SU-DHL-6 (cell line): Measurements from ENCODE around the gene IL20RA.

Source experiments
- H2AFZ ChIP-seq: fragments of 200-600 bp; sonication (generic); 2 replicates; pipeline ENCODE4 v1.6.1; 2014; ENCODE audit warnings: low read depth, mild to moderate bottlenecking, moderate library complexity, mixed read lengths, antibody characterized with exemption, low read length; ENCODE audit not compliant: severe bottlenecking
- H3F3A ChIP-seq: fragments of 200-600 bp; shearing (Covaris generic); 2 replicates; pipeline ENCODE4 v1.6.0; 2016; ENCODE audit warnings: antibody characterized with exemption, mild to moderate bottlenecking; ENCODE audit not compliant: insufficient read depth
- H3K27ac ChIP-seq: fragments of 200-600 bp; sonication (generic); 2 replicates; pipeline ENCODE4 v1.5.1; 2016; ENCODE audit warnings: low read depth, mild to moderate bottlenecking, low read length, moderate library complexity, mixed read lengths
- H3K27me3 ChIP-seq: fragments of 200-600 bp; sonication (generic), shearing (Covaris generic); 2 replicates; pipeline ENCODE4 v1.6.0; 2014; ENCODE audit warnings: mild to moderate bottlenecking, low read length
- H3K36me3 ChIP-seq: fragments of 200-600 bp; sonication (generic); 2 replicates; pipeline ENCODE4 v1.6.1; 2014; ENCODE audit warnings: mild to moderate bottlenecking, low read length, mixed read lengths
- H3K4me2 ChIP-seq: fragments of 300-600, 200-600 bp; shearing (Covaris generic), sonication (generic); 2 replicates; pipeline ENCODE4 v1.6.0; 2014; ENCODE audit warnings: low read length, low read depth, mild to moderate bottlenecking; ENCODE audit not compliant: poor library complexity, severe bottlenecking
- H3K4me3 ChIP-seq: fragments of 200-600 bp; sonication (generic); 2 replicates; pipeline ENCODE4 v1.5.1; 2014; ENCODE audit warnings: antibody characterized with exemption, low read length, mild to moderate bottlenecking, mixed read lengths; ENCODE audit not compliant: insufficient read depth, poor library complexity, severe bottlenecking
- H3K79me2 ChIP-seq: fragments of 200-600 bp; sonication (generic); 2 replicates; pipeline ENCODE4 v1.6.1; 2014; ENCODE audit warnings: mild to moderate bottlenecking, low read length, moderate library complexity; ENCODE audit not compliant: insufficient read depth
- H3K9ac ChIP-seq: fragments of 200-600 bp; sonication (generic); 2 replicates; pipeline ENCODE4 v1.7.0; 2014; ENCODE audit warnings: mild to moderate bottlenecking, low read length
- H3K9me2 ChIP-seq: fragments of 200-600 bp; sonication (generic); replicated peaks from 2 replicates; pipeline ENCODE4 v1.6.1; 2014; ENCODE audit warnings: low read length; ENCODE audit not compliant: insufficient read depth
- H3K9me3 ChIP-seq: fragments of 200-600 bp; sonication (generic); 2 replicates; pipeline ENCODE4 v1.6.1; 2014; ENCODE audit warnings: low read length, mixed read lengths; ENCODE audit not compliant: insufficient read depth
- H4K20me1 ChIP-seq: fragments of 200-600 bp; sonication (generic); 2 replicates; pipeline ENCODE4 v1.6.1; 2014; ENCODE audit warnings: low read depth, mild to moderate bottlenecking, antibody characterized with exemption, low read length, moderate library complexity, mixed read lengths
- CTCF ChIP-seq: fragments of 200-600 bp; sonication (generic); IDR thresholded peaks from one replicate; pipeline ENCODE4 v1.5.1; 2017; ENCODE audit warnings: antibody characterized with exemption, mild to moderate bottlenecking, low read length, moderate library complexity; ENCODE audit not compliant: insufficient read depth, poor library complexity, severe bottlenecking
- EZH2phosphoT487 ChIP-seq: fragments of 200-600 bp; sonication (generic), shearing (Covaris generic); conservative IDR thresholded peaks from 2 replicates; pipeline ENCODE4 v1.6.1; 2018; ENCODE audit warnings: mild to moderate bottlenecking, antibody characterized with exemption, low read length, moderate library complexity, mixed read lengths

The IL20RA gene

GRCh38 chr6:136955123-136955522, 89.6 kb downstream of the IL20RA start:
- Histone ChIP-seq H3K9me3 (no peaks in the 10 kb centered on the region), H3F3A (no peaks in the 10 kb centered on the region), H3K27me3 (no peaks in the 10 kb centered on the region), H3K9me2 (no peaks in the 10 kb centered on the region), H3K36me3 (no peaks in the 10 kb centered on the region), H2AFZ (no peak overlapping the region), H3K9ac (no peak overlapping the region), H3K4me3 (no peak overlapping the region), H3K79me2 (no peaks in the 10 kb centered on the region), H4K20me1 (no peaks in the 10 kb centered on the region), H3K4me2 (no peak overlapping the region), H3K27ac (no peak overlapping the region)
- TF ChIP-seq CTCF (no peak), EZH2phosphoT487 (no peak)

- H3K27me3 ChIP-seq, result no peaks in the 10 kb centered on the region
- no peak overlapping the region for H3K4me2 ChIP-seq
- no peaks in the 10 kb centered on the region for H4K20me1 ChIP-seq
- H3K9me3 ChIP-seq, result no peaks in the 10 kb centered on the region
- H3K9me2 ChIP-seq, result no peaks in the 10 kb centered on the region
- H3K79me2 ChIP-seq, result no peaks in the 10 kb centered on the region
- no peak overlapping the region for H3K9ac ChIP-seq
- no peaks in the 10 kb centered on the region for H3K36me3 ChIP-seq
- no peak overlapping the region for H3K27ac ChIP-seq
- TF ChIP-seq CTCF (no peak), EZH2phosphoT487 (no peak)
- no peaks in the 10 kb centered on the region for H3F3A ChIP-seq
- no peak overlapping the region for H2AFZ ChIP-seq
- H3K4me3 ChIP-seq, result no peak overlapping the region
Measured at GRCh38 chr6:136952714-136953260, 92.0 kb downstream of the IL20RA start.

- Histone ChIP-seq H3K36me3 (no peaks in the 10 kb centered on the region), H3K4me2 (no peak overlapping the region), H2AFZ (no peak overlapping the region), H4K20me1 (no peaks in the 10 kb centered on the region), H3F3A (no peaks in the 10 kb centered on the region), H3K27me3 (no peaks in the 10 kb centered on the region), H3K9me3 (no peaks in the 10 kb centered on the region), H3K27ac (no peak overlapping the region), H3K9me2 (no peaks in the 10 kb centered on the region), H3K4me3 (no peak overlapping the region), H3K79me2 (no peaks in the 10 kb centered on the region), H3K9ac (no peak overlapping the region)
- TF ChIP-seq EZH2phosphoT487 (no peak), CTCF (no peak)
Measured at GRCh38 chr6:136950436-136951126, 94.2 kb downstream of the IL20RA start.
